ENCODE data around the gene FAM229A.

DNA sequence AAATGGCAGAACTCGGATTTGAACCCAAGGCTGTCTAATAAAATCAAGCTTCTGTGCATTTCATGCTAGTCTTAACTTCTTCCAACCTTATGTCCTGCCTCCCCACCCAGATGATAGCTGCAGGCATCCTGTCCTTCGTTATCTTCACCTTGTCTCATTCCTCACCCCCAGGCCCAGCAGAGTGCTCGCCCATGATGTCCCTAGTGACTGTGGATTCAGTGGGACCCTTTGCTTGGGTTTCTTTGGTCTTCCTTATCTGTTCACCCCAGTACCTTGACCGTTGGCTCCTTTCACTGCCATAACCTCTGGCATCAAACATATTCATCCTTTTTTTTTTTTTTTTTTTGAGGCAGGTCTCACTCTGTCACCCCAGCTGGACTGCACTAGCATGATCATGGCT lies 37.6 kb upstream of the FAM229A start:
- TF ChIP-seq POLR2AphosphoS5 (IDR thresholded peaks at IDR 0.05; ENCODE audit: insufficient read depth in 1 of 2, low read depth in 1 of 2), result no peak
- TF ChIP-seq, protein P1, sequence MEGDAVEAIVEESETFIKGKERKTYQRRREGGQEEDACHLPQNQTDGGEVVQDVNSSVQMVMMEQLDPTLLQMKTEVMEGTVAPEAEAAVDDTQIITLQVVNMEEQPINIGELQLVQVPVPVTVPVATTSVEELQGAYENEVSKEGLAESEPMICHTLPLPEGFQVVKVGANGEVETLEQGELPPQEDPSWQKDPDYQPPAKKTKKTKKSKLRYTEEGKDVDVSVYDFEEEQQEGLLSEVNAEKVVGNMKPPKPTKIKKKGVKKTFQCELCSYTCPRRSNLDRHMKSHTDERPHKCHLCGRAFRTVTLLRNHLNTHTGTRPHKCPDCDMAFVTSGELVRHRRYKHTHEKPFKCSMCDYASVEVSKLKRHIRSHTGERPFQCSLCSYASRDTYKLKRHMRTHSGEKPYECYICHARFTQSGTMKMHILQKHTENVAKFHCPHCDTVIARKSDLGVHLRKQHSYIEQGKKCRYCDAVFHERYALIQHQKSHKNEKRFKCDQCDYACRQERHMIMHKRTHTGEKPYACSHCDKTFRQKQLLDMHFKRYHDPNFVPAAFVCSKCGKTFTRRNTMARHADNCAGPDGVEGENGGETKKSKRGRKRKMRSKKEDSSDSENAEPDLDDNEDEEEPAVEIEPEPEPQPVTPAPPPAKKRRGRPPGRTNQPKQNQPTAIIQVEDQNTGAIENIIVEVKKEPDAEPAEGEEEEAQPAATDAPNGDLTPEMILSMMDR (IDR thresholded peaks at IDR 0.05), result no peak
